HG02981 (cell line): ENCODE results near the gene AP3B1.

ENCODE experiments used
- ATAC-seq: cut with Tn5 transposase; IDR thresholded peaks from one replicate; pipeline ENCODE4 v1.9.1; 2021; ENCODE audit warnings: mild to moderate bottlenecking, moderate library complexity; ENCODE audit not compliant: unreplicated experiment

Gene AP3B1

DNA sequence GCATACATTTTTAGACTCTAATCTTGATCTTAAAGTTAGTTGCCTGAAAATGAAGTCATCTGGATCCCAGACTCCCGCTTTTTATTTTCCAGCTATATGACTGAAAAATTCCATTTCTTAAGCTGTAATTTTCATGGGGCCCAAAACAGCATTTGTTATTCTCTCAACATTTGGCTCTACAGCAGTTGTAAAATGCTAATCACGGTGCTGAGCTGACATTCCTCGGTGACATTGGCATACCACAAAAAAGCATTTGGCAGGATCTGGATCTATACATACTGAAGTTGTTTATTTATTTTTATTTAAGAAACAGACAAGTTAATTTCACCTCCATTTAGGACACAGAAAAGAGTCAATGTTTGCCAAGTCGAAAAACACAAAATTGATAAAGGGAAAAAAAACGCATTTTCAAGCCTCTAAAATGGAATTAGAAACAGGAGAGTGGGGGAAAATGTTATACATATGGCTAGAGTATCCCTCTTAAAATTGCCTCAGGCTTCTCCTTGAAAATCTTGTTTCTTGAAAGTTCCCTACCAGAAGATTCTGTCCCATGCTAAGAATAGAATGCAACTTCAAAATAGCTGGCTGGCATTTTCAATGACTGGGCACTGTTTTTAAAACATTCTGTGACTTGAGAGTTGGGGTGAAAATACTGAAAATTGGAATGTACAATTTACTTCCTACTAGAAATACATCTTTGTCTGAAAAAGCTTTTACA lies 310.9 kb downstream of the AP3B1 start:
- no peak for ATAC-seq

GRCh38 chr5:77981820-77982219 lies 312.7 kb downstream of the AP3B1 start:
- ATAC-seq: no peak

GRCh38 chr5:77974576-77974975 lies 319.9 kb downstream of the AP3B1 start:
- no peak for ATAC-seq

- ATAC-seq: no peak
Measured at GRCh38 chr5:77973253-77973609, 321.3 kb downstream of the AP3B1 start.

DNA sequence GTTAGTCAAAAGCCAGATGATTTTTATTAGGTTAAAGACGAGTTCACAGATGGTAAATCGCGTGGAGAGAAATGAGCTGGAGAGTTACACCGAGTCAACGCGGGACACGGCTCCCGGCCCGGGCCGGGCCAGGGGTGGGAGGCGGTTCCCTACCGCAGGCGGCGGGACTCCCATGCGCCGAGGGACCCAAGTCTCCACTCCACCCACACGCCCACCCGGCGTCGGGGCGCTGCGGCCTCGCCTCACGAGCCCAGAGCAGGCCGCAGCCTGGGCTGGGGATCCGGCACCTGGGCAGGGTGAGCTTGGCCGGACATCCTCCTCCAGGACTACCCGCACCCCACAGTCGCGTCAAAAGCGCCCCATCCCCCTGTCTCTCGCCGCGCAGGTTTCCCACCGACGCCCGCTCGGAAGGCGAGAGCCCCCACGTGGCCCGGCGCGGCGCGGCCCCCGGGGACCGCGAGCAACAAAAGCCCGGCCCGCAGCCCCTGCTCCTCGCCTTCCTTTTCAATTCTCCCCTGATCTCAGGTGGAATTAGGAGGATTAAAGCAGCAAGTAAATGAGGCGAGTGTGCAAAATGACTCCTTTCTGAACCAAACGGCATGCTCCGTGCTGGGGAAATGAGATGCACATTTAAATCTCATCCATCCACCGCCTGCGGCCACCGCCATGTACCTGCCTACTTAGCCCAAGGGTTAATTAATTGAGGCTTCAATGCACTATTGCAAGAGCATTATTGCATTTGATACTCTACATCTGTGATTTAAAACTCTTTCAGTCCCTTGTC lies 321.8 kb downstream of the AP3B1 start:
- peak; percentile 45 for ATAC-seq

- no peak for ATAC-seq
Measured at GRCh38 chr5:77971776-77972468, 322.6 kb downstream of the AP3B1 start.

- no peak for ATAC-seq
Measured at GRCh38 chr5:77970891-77971290, 323.6 kb downstream of the AP3B1 start.

DNA sequence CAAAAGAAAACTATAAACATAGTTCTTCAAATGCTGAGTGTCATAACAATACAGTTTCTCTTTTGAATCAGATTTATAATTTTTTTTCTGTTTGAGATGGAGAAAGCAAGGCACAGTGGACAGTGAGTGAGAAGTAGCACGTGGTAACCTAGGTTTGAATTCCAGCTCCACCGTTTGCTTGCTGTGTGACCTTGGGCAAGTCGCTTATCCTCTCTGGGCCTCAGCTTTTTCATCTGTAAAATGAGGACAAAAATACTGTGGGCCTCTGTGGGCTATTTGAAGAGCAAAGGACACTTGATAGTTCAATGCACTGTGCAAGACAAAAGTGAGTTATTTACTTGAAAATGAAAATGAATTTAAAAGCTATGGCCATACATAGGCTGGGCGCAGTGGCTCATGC lies 330.7 kb downstream of the AP3B1 start:
- ATAC-seq: no peak

DNA sequence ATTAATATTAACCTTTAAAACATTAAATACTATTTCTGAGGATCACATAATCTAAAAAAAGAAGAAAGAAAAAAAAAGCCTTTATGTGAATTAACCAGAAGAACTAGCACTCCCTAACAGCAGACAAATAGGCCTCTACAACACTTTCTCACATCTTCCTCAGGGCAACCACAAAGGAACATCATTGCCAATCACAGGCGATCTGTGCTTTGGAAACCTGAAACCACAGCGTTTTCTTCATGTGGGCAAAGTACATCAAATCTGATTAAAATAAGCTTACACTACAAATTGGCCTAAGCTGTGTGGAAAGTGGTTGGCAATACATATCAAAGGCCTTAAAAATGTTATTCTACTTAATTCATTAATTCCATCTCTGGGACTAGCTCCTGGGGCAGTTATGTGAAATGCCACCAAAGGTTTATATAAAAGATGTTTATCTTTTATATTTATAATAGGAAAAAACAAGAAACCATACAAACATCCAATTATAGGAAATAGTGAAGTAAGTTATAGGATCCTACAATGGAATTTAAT lies 333.6 kb downstream of the AP3B1 start:
- ATAC-seq: no peak

GRCh38 chr5:77960305-77960704 lies 334.2 kb downstream of the AP3B1 start:
- ATAC-seq: no peak

DNA sequence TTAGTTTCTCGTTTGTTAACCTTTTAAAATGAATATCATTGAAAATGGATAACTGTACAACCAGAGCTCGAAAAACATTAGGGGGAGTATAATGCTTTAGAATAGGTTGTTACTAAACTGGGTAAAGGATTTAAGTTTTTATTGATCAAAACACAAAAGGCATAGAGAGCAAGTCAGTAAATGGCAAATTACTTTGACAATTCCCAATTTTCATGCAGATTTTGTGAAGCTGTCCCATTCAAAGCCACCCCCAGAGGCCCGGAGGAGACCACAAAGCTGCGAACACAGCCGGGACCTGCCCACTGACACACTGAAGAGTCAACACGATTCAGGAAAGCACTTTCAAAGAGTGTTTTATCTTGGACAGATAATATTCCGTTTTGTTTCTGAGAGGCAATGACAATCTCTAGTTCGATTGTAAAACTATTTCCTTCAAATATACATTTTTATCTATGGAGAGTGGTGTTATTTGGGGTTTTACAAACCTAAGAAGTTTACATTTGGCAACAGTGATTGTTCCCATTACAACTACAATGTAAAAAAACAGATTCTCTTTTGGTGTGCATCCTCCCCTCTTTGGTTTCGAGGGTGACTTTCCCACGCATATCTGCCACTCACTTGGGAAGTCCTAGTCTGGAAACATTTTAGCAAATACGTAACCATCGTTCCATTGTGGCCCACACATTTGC lies 335.7 kb downstream of the AP3B1 start:
- ATAC-seq: no peak

DNA sequence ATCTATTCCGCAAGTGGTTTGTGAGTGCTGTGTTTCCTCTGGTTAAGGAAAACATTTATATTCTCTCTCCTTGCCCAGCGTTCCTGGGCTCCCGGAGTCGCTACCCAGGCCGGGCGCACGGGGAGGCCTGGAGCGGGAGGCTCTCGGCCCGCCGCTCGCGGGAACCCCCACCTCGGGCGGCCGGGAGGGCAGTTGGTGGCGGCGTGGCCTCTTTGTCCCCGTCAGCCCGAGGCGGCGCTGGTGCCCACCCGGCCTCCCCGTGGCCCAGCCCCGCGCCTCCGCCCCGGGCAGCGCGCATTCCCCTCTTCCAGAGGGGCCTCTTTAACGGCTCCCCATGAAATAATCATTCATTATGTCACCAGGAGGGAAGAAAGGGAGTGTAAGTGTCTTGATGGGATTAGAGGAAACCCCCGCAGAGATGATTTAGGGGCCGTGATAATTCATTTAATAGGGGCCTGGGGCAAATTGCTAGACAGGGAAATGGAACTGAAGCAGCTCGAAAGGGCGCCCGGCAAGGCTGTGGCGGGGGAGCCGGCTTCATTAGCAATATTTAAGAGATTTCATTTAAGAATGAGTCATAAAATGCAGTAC lies 336.5 kb downstream of the AP3B1 start:
- no peak for ATAC-seq

DNA sequence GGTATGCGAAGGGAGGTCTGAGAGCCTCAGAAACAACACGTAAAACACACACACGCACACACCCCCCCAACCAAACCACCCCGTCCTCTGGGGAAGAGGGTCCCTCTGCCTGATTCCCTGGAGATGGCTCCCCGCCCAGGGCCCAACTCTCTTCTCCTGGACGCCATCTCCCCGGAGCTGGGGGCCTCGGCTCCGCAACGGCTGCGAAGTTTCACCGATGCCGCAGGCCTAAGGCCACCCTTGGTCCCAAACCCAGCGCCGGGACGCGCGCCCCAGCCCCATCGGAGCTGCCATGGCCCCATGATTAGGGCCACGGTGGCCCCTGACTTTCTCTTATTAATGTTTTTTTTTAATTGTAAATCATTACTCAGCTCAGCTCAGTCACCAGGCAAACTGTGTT lies 337.0 kb downstream of the AP3B1 start:
- ATAC-seq: no peak

- no peak for ATAC-seq
Measured at GRCh38 chr5:77957081-77957480, 337.4 kb downstream of the AP3B1 start.

GRCh38 chr5:77955577-77955976 lies 338.9 kb downstream of the AP3B1 start:
- ATAC-seq: no peak

DNA sequence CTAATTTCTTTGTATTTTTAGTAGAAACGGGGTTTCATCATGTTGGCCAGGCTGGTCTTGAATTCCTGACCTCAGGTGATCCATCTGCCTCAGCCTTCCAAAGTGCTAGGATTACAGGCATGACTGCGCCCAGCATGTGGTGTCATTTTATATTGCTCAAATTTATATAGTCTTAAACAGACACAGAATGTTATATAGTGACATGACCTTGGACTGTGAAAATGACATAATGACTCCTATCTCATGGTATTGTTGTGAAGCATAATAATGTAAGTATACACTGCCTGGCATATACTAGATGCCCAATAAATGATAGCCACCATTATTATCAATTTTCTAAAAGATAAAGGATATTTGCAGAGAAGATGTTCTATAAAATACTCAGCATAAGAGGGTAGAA lies 341.1 kb downstream of the AP3B1 start:
- no peak for ATAC-seq

DNA sequence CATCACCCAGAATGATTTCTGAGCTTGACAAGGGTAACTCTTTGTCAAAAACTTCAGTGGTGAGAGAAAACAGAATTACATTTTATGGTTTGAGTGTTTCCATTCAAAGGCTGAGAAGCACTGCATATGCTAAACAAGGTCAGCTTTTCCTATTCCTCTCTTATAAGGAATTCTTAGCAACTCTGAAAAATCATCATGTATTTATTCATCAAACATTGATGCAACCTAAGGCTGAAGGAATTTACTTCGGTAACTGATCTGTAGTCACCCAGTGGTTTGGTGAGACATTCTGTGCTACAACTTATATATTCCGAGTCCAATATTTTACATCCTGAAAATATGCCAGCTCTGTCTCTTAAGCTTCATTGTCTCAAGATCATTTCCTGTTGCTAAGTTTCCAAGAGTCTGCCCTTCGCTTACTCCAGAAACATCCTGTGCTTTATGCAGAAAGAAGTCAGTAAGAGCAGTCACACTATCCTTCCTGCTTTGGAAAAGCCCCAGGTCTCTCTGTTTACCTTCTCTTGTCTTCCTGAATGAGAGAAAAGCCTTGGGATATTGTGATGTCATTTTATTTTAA lies 341.8 kb downstream of the AP3B1 start:
- ATAC-seq: no peak
